GM19193 (cell line): ENCODE data around the gene PDGFRB.

Experiments used
- POLR2A ChIP-seq: IDR thresholded peaks from 4 replicates; pipeline ENCODE4 v1.6.1; 2011; ENCODE audit not compliant: insufficient read depth, insufficient read length; ENCODE audit errors: extremely low read depth

The PDGFRB gene

GRCh38 chr5:150146862-150147601 lies 8.6 kb downstream of the PDGFRB start:
- no peak for TF ChIP-seq POLR2A

DNA sequence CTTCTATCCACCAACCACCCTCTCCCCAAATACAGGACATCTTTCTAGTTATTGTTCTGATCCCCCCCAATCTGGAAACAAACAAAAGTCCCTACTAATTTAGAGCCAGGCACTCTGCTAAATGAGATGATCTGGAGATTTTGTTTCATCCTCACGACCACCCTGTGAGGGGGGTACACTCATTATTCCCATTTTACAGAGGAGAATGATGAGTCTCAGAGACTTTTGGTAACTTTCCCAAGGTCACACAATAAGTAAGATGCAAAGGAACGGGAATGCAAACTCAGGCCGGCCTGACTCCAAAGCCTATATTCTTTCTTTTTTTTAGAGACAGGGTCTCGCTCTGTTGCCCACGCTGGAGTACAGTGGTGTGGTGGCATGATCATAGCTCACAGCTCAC lies 9.4 kb downstream of the PDGFRB start:
- no peak for TF ChIP-seq POLR2A

DNA sequence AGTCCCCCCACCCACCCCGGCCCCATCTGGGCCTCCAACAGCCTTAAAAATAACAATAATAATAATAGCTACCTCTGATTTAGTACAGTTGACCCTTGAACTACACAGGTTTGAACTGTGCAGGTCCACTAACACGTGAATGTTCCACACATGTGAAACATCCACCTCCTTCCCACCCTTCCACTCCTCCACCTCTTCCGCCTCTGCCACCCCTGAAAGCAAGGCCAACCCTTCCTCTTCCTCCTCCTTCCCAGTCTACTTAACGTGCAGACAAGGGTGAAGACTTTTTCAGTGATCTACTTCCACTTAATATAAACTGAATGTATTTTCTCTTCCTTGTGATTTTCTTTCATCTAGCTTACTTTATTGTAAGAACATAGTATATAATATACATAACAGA lies 10.8 kb downstream of the PDGFRB start:
- TF ChIP-seq POLR2A: no peak

GRCh38 chr5:150144246-150144801 lies 11.3 kb downstream of the PDGFRB start:
- TF ChIP-seq POLR2A: no peak

- no peak for TF ChIP-seq POLR2A
Measured at GRCh38 chr5:150143350-150144245, 12.0 kb downstream of the PDGFRB start.

GRCh38 chr5:150142959-150143349 lies 12.7 kb downstream of the PDGFRB start:
- TF ChIP-seq POLR2A: no peak

GRCh38 chr5:150142185-150142958 lies 13.3 kb downstream of the PDGFRB start:
- no peak for TF ChIP-seq POLR2A

GRCh38 chr5:150141544-150142184 lies 14.0 kb downstream of the PDGFRB start:
- TF ChIP-seq POLR2A: no peak

DNA sequence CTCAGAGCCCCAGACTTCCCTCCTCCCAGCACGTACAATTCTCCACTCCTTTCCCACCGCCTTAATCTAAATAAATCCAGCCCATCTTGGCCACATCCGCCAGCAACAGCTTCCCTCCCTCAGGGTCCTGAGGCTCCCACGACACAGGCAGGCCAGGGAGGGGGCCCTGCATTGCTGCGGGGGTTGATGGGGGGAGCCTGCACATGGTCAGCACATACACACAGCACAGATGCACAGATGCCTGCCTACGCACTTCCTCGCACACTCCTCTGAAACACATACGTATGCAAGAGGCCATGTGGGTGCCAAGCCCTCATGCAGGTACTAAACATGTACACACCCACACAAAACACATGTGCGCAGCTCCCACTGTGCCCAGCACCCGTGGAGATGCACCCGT lies 14.8 kb downstream of the PDGFRB start:
- no peak for TF ChIP-seq POLR2A

DNA sequence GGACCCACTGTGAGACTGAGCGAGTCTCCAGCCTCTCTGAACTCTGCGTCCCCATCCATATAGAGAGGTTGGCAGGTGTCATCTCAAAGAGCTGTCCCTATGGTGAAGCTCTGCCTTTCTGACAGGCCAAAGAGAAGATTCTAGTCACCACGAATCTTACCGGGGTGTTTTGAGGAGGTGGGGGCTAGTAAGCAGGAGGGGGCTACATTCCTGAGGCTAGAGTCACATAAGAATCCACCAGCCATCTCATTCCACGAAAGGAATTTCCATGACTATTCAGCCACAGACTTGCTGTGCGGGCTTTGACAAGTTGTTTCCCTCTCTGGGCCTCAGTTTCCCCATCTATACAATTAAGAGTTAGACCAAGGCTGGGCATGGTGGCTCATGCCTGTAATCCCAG lies 16.3 kb downstream of the PDGFRB start:
- TF ChIP-seq POLR2A: no peak

DNA sequence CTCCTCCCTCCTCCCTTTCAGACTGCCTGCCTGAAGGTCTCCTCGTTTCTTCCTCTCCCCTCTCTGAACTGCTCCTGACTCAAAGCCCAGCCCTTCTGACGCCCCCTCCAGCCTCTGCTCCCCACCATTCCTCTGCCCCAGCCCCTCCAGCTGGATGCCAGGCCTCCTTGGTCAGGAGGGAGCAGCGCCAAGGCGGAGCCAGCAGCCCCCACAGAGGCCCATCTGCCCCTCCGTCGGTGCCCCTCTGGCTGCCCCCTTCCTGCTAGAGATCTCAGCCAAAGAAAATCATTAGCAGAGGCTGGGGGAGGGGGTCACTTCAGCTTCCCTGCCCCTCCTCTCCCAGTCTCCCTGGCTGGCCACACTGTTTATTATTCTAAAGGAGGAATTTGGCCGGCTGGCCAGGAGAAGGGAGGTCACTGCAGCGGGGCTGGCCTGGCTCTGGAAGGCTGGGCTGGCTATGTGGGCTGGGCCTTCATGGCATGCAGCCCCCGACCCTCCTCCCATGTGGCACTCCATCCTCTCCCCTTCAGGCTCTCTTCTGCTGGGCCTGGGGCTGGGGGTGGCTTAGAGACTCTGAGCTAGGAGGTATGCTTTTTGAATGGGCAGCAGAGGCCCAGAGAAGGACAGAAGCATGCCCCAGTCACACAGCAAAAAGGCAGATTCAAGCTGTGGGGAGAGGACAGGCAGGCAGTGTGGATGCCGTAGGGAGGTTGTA lies 16.9 kb downstream of the PDGFRB start:
- TF ChIP-seq POLR2A: no peak

- no peak for TF ChIP-seq POLR2A
Measured at GRCh38 chr5:150137997-150138396, 17.6 kb downstream of the PDGFRB start.

- TF ChIP-seq POLR2A: no peak
Measured at GRCh38 chr5:150137168-150137957, 18.3 kb downstream of the PDGFRB start.
